ENCODE data around the gene RNF175.

The RNF175 gene

DNA sequence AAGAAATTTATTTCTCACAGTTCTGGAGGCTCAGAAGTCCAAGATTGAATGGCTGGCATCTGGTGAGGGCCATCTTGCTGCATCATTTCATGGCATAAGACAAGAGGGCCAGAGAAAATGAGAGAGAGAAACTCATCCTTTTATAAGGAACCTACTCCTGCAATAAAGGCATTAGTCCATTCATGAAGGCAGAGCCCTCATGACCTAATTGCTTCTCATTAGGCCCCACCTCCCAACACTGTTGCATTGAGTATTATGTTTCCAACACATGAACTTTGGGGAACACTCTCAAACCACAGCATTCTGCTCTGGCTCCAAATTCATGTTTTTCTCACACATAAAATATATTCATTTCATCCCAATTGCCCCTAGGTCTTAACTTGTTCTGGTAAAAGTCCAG, 14.2 kb downstream of the RNF175 start:
- no peak for DNase-seq (ENCODE audit: low read depth)

DNA sequence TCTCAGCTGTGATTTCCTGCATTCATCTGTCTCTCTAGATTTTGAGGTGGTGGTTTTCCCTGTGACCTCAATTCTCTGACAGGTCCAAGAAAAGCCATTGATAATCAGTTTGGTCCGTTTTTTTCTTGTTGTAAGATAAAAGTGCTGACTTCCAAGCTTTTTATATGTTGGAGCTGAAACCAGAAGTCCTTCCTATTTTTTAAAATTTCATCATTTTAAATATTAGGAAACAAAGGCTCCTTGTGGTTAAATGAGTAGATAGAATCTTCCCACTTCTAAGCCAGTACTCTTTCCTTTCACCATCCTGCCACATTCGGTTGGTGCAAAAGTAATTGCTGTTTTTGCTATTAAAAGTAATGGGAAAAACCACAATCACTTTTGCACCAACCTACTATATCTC, 18.3 kb downstream of the RNF175 start:
- DNase-seq (ENCODE audit: low read depth) = no peak

DNA sequence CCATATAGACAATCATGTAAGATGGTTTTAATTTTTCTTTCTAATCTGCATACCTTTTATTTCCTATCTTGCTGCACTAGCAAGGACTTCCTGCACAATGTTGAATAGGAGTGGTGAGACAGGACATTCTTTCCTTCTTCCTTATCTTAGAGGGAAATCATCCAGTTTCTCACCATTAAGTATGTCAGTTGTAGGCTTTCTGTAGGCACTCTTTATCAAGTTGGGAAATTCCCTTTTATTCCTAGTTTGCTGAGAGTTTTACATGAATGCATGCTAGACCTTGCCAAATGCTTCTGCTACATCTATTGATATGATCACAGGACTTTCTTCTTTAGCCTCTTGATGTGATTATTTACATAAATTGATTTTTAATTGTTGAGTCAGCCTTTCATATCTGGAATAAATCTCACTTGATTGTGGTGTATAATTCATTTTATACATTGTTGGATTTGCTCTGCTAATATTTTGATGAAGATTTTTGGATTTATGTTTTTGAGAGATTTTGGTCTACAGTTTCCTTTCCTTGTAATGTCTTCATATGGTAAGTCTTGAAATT, 23.8 kb downstream of the RNF175 start:
- DNase-seq (ENCODE audit: low read depth) = no peak

GRCh38 chr4:153733751-153734448, 25.9 kb downstream of the RNF175 start:
- DNase-seq (ENCODE audit: low read depth) = no peak

- no peak for DNase-seq (ENCODE audit: low read depth)
These were observed 28.6 kb downstream of the RNF175 start for GRCh38 chr4:153731239-153731638.

- no peak for DNase-seq (ENCODE audit: low read depth)
These were observed 29.9 kb downstream of the RNF175 start for GRCh38 chr4:153729895-153730294.

DNA sequence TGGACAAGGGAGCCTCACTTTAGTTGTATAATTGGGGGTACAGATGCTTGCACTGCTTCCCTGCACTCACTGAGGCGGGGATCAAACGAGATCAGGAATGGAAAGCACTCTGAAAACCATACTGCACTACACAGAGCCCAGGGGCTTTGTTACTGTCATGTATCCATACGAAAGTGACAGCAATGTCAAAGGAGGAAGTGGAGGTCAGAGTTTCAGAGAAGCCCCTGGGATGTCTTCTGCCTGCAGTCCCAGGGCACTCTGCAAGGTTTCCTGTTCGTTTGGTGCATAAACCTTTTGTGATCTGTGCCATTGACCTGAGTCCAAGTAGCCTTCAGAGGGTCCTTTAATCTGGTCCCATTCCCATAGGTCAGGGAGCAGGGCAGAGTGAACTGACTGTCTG, 31.2 kb downstream of the RNF175 start:
- DNase-seq (ENCODE audit: low read depth) = no peak

GRCh38 chr4:153728151-153728550, 31.7 kb downstream of the RNF175 start:
- no peak for DNase-seq (ENCODE audit: low read depth)

DNA sequence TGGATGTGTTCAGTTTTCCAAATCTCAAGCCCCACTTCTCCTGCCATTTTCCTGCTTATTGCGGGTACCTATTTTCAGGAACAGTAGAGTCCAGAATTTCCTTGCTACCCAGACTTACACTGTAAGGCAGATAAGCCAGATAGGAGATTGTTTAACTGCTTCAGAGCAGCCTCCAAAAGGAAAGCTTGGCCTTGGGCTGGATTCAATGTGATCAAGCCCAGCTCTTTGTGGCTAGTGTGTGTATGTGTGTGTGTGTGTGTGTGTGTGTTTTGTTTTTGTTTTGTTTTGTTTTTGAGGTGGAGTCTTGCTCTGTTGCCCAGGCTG, 34.0 kb downstream of the RNF175 start:
- no peak for DNase-seq (ENCODE audit: low read depth)

DNA sequence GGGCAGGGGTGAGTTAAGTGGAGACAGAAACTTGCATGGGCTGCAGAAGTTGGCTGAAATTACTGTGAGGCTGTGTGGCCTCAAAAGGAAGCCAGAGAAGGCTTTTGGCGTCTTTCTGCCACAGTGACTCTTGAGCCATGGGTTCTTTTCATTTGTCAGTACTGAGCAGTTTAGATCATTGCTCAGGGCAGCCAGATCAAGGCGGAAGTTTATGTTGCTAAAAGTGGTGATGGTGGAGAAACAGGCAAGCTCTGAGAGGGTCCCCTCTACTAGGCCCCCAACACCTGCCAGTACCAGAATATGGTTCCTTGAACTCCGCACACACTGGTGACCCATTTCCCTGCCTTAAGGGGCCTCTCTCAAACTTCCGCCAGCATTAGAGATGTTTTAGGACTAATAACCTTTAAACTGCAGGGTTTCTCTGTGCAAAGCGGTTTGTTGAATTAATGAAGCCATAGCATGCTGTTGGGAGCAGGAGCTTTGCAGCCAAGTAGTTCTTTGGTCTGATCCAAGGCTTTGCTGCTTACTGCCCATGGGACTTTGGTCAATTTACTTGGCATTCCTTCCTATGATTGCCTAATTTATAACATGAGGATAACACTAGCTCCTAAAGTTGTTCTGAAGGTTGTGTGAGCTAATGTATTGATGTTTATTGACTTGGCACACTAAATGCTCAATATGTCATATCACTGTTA, 34.5 kb downstream of the RNF175 start:
- no peak for DNase-seq (ENCODE audit: low read depth)

DNA sequence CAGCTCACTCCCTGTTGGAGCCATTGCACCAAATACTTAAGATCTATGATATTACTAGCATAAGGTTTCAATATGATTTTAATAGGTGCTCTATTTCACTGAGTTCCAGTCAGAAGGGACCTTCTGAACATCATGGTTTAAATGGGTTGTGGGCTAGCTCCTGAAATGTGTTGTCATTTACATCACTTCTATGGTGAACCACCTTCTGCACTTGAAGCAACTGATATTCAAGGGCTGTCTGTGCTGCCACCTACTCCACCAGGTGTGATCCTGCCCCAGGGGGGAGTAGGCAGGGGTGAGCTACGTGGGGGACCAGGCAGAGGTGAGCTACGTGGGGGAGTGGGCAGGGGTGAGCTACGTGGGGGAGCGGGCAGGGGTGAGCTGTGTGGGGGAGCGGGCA, 35.2 kb downstream of the RNF175 start:
- no peak for DNase-seq (ENCODE audit: low read depth)

DNA sequence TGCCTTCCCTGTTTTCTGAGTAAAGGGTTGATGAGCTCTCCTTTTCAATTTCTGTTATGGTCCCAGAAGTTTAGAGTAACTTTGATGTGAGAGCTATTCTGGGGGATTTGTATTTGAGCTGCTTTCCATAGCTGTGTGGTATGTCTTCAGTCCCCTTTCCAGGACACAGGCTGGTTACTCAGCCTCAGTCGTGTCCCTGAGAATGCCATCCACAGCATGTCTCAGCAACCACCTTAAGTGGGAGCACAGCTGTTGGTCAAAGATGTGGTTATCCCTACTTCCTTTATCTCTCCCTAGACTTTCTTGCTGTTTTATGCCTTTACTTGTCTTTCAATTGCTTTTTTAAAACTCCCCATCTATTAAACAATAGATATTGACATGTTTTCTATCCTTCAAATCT, 37.8 kb downstream of the RNF175 start:
- no peak for DNase-seq (ENCODE audit: low read depth)

DNA sequence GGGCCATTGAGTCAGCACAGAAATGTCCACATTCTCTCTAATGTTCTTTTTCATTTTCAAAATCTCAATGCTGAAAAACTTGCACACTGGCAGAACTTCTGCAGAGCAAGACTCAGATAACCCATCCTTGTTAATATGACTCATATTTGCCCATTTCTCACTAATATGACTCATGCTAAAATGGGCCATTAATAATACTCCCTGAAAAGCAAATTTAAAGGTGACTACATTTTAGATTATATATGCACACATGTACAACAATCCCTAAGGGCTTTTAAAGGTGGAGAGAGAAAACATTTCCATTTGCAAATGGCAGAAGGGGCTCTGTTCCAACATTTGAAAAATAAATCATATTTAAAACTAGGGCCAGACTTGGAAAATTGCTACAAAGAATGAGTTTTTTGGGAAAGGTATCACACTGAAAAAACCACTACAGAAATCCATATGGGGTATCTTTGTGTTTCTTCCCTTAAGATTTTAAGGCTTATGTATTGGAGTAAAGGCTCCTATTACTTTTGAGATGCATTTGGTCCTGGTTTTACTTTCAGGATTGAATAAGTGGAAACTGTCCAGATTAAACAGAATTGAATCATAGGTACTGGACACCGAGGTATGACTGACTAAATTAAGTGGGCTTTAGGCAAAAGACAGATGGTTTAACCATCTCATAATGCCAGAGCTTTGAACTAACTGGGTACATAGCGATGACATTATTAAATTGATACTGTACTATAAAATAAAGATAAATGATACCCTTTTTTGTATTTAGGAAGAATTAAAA, 45.8 kb downstream of the RNF175 start:
- DNase-seq (ENCODE audit: low read depth) = no peak

DNA sequence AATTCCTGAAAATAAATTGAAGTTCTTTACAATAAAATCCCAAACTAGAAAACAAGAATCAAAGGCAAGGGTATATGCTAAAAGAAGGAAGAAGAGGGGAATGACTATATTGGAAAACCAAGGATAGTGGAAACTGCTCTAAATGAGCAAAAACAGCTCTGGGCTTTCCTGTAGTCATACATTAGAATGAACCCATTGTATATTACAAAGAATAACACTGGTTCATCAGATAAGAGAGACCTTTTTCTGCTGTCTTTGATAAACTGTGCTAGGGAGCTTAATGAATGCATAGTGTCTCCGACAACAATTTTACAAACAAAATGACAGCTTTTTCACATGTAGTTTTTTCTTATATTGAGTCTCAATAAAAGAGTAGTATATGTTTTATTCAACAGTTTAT, 49.1 kb downstream of the RNF175 start:
- DNase-seq (ENCODE audit: low read depth) = no peak

- DNase-seq (ENCODE audit: low read depth) = no peak
These were observed 53.3 kb downstream of the RNF175 start for GRCh38 chr4:153706519-153706918.

DNA sequence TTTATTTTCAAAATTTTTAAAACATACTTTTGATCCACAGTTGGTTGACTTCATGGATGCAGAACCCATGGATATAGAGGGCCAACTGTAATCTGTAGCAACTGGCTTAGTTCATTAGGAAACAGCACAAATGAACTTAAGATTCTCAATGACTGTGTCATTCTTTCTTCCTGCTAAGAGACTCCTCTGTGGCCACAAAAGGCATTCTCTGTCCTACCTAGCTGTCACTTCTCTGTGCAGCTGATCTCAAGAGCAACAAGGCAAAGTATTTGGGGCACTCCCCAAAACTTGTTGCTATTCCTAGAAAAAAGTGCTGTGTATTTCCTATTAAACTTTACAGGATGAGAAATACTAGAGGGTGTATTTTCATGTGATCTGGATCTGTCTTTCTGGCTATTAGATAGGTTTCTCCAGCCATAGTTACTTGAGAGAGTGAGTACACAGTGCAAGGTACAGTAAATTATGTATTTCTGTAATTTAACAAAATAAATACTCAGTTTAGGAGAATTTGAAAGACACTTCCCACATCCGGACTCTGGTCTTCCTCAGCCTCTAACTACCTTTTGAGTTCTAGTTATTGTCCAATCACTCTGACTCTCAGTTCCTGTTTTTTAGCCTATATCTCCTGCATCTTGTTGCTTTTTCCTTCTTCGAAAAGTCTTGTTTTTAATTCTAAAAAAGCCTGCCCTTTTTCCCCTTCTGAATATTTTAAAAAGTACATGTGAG, 53.9 kb downstream of the RNF175 start:
- no peak for DNase-seq (ENCODE audit: low read depth)

DNA sequence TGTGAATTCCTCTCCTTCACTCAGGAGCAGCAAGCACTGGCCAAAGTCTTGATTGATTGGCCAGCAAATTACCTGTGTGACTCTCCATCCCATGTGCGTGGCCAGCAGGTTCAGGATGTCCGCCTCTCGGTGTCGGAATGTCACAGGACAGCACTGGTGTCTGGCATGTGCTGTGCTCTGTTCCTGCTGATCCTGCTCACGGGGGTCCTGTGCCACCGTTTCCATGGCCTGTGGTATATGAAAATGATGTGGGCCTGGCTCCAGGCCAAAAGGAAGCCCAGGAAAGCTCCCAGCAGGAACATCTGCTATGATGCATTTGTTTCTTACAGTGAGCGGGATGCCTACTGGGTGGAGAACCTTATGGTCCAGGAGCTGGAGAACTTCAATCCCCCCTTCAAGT, 55.3 kb downstream of the RNF175 start:
- DNase-seq (ENCODE audit: low read depth) = no peak

DNA sequence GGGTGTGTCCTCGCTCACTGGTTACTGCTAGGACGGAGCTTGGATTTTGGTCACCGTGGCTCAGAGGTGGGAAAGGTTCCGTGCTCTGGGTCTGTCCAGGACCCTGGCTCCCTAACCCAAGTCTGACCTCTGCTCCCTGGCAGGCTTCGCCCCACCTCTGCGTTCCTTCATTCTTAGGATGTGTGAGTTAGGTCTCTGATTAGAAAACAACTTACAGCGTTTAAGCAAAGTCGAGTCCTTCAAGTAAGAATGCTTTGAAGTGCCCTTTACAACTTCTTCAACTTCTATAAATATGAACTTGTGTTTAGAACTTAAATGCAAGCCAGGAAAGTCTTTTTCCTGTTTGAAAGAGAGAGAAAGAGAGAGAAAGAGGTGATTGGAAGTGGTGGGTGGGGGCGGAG, 74.9 kb downstream of the RNF175 start:
- DNase-seq (ENCODE audit: low read depth) = no peak

DNA sequence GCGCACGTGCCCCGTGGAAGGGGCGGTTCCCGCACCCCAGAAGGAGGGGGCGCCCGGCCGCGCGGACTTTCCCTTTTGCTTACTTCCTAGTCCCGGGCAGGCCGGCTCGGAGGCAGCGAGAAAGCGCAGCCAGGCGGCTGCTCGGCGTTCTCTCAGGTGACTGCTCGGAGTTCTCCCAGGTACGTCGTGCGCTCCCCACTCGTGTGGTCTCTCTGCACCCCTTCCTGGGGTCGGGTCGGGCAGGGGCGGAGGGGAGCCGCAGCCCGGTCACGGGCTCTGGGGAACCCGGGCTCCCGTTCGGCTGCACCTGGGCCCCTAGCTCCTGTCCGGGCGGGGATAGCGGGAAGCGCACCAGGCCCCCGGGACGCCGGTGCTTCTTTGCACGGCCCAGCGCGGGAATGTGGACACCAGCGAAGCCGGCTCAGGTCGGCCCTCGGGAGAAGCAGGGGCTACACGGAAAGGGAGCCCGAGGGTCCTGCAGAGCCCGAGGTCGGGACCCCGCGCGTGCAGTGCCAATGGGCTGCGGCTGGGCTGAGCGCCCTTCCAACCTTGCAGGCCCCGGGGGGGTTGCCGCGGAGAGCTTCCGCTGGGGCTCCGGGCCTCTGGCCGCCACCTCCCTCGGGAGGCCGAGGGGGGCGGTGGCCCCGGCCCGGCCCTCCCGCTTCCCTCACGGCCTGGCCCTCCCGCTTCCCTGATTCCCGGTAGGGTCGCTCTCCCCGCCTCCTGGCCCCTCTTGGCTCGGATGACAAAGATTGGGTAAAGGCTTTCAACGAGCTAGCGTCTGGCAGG, 75.4 kb downstream of the RNF175 start, which contains the start of gene TLR2:
Gene TLR2 (plus strand): TSS at position 99 of the 789 bp plus-strand sequence. CDS start 18,628 bp downstream, outside the sequence.
- DNase-seq (ENCODE audit: low read depth) = peak; percentile 39

- no peak for DNase-seq (ENCODE audit: low read depth)
These were observed 76.1 kb downstream of the RNF175 start for GRCh38 chr4:153683763-153684181.

DNA sequence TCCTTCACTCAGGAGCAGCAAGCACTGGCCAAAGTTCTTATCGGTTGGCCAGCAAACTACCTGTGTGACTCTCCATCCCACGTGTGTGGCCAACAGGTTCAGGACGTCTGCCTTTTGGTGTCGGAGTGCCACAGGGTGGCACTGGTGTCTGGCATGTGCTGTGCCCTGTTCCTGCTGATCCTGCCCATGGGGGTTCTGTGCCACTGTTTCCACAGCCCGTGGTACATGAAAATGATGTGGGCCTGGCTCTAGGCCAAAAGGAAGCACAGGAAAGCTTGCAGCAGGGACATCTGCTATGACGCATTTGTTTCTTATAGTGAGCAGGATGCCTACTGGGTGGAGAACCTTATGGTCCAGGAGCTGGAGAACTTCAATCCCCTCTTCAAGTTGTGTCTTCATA, 80.3 kb downstream of the RNF175 start:
- no peak for DNase-seq (ENCODE audit: low read depth)
